Tibial nerve (tissue), 4 donors: Measurements from ENCODE around the gene ZCCHC2.

ENCODE experiments used
- EP300 ChIP-seq, 2 donors: sonication (generic); formaldehyde crosslinking; IDR thresholded peaks; one replicate each; pipeline ENCODE4 v1.6.1; 2017; ENCODE audit warnings: antibody characterized with exemption in 2 of 2, mild to moderate bottlenecking in 1 of 2
- TF ChIP-seq, protein P1 (sequence below), 5 experiments: fragments of 200-600 bp in 3 of 5; fragments of 450-650 bp in 2 of 5; sonication (generic) in 3 of 5; IDR thresholded peaks; one replicate each; pipeline ENCODE4 v1.5.1; 2016 to 2019; ENCODE audit warnings: antibody characterized with exemption in 5 of 5, mild to moderate bottlenecking in 3 of 5, moderate library complexity in 2 of 5

DNA sequence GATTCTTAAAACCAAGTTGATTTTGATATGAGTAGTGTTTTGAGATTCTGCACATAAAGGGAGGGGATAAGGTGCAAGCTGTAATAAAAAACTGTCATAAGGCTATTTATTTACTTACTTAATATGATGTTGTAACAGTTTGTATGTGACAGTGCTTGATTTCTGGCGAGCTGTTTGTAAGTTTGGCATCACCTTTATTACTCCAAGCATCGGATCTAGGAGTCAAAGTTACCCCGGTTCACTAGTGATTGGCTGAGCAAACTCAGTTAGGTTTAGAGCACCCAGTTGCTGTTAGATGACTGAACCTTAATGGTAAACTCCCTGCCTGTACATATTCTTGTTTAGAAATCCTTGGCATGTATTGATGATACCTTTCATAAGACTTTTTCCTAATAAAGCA, 16.1 kb downstream of the ZCCHC2 start:
- TF ChIP-seq, protein P1, sequence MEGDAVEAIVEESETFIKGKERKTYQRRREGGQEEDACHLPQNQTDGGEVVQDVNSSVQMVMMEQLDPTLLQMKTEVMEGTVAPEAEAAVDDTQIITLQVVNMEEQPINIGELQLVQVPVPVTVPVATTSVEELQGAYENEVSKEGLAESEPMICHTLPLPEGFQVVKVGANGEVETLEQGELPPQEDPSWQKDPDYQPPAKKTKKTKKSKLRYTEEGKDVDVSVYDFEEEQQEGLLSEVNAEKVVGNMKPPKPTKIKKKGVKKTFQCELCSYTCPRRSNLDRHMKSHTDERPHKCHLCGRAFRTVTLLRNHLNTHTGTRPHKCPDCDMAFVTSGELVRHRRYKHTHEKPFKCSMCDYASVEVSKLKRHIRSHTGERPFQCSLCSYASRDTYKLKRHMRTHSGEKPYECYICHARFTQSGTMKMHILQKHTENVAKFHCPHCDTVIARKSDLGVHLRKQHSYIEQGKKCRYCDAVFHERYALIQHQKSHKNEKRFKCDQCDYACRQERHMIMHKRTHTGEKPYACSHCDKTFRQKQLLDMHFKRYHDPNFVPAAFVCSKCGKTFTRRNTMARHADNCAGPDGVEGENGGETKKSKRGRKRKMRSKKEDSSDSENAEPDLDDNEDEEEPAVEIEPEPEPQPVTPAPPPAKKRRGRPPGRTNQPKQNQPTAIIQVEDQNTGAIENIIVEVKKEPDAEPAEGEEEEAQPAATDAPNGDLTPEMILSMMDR (IDR thresholded peaks at IDR 0.05), result no peak
- no peak for TF ChIP-seq EP300 (IDR thresholded peaks at IDR 0.05)
